Upper lobe of left lung (tissue), 4 donors: ENCODE measurements around the gene ATP10A.

ENCODE experiments used
- EP300 ChIP-seq, 4 donors: sonication (generic); formaldehyde crosslinking; IDR thresholded peaks; one replicate each; pipeline ENCODE4 v1.5.1; 2017; ENCODE audit warnings: antibody characterized with exemption in 4 of 4, control low read depth in 2 of 4
- POLR2AphosphoS5 ChIP-seq, 2 donors: sonication (generic); formaldehyde crosslinking; IDR thresholded peaks; one replicate each; pipeline ENCODE4 v1.5.1; 2017; ENCODE audit warnings: antibody characterized with exemption in 2 of 2

- TF ChIP-seq POLR2AphosphoS5 (IDR thresholded peaks at IDR 0.05) (no peak), EP300 (IDR thresholded peaks at IDR 0.05) (no peak)
Measured at GRCh38 chr15:25687276-25687675, 175.9 kb downstream of the ATP10A start.
